ENCODE results near the gene SIRT3.
A peak's percentile ranks its signal among the peaks of the same experiment; 100 is the strongest.

SIRT3 gene

DNA sequence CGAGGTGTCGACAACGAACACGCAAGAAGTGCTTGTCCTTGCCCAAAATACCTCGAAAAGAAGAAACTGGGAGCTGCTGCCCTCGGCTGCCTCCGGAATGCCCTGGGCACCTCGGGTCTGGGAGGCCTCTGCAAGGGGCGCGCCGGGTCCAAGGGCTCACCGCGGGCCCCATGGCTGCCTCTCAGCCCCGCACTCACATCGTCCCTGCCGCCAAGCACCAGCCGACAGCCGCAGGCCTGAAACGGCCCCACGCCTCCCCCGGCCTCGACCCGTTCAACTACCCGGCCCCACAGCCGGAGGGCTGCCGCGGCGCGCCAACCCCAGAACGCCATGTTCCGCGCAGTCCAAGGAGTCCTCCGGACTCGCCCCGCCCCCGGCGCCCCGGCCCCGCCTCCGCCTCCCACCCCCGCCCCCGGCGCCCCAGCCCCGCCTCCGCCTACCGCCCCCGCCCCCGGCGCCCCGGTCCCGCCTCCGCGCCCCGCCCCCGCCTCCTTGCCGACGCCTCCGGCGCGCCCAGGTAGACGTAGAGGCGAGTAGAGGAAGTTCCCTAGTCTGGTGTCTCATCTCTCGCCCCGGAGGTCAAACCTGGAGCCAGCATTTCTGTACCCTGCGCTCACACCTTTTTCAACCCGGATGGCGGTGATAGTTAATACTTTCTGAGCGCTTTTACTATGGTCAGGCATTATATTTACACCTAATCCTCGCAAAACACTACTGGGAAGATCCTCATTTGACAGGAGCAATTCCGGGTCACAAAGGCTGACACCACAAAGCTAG, at the start of gene SIRT3:
SIRT3 (minus strand) TSS at position 346 of the 777 bp plus-strand sequence; CDS start at position 332, 14 bp downstream.
- peak; percentile 87 for DNase-seq

- no peak for DNase-seq
Measured at GRCh38 chr11:285894-286220, 49.7 kb upstream of the SIRT3 start.

- no peak for DNase-seq
Measured at GRCh38 chr11:285021-285893, 49.1 kb upstream of the SIRT3 start.

GRCh38 chr11:284105-285020, 48.2 kb upstream of the SIRT3 start:
- DNase-seq = no peak

GRCh38 chr11:283405-284104, 47.4 kb upstream of the SIRT3 start:
- DNase-seq = no peak

GRCh38 chr11:282630-283360, 46.7 kb upstream of the SIRT3 start:
- DNase-seq = no peak

DNA sequence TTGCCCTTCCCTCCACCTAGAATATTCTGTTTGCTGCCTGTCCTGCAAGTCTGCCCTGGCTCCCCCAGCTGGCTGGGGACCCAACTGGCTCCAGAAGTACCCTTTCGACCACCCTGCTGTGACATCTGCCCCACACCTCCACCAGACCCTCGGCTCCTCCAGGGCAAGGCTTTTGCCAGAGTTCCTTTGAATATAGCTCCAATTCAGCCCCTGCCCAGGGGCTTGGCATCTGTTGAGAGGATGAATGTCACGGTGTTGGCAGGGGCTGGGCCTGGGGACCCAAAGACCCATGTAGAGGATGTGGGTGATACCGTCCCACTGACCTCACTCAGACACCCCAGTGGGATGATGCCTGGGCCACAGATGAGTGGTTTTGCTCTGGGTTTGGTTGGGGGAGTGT, 46.0 kb upstream of the SIRT3 start:
- no peak for DNase-seq

DNA sequence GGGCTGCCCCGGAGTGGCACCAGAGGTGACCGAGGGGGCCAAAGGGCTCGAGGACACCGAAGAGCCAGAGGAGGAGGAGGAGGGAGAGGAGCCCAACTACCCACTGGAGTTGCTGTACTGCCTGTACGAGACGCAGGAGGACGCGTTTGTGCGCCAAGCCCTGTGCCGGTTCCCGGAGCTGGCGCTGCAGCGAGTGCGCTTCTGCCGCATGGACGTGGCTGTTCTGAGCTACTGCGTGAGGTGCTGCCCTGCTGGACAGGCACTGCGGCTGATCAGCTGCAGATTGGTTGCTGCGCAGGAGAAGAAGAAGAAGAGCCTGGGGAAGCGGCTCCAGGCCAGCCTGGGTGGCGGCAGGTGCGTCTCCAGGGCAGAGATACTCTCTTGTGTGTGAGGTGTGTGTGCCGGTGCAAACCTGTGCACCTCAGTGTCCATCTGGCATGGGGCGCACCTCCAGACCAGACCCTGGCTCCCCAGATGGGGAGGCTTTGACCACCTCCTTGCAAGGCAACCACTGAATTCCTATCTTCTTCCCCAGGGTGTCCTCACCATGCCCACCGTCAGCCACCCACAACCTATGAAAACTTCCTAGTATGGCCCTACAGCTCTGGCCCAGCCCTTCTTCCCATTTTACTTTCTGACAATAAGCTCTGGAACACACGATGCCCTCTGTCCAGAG, 45.5 kb upstream of the SIRT3 start:
- DNase-seq = no peak

DNA sequence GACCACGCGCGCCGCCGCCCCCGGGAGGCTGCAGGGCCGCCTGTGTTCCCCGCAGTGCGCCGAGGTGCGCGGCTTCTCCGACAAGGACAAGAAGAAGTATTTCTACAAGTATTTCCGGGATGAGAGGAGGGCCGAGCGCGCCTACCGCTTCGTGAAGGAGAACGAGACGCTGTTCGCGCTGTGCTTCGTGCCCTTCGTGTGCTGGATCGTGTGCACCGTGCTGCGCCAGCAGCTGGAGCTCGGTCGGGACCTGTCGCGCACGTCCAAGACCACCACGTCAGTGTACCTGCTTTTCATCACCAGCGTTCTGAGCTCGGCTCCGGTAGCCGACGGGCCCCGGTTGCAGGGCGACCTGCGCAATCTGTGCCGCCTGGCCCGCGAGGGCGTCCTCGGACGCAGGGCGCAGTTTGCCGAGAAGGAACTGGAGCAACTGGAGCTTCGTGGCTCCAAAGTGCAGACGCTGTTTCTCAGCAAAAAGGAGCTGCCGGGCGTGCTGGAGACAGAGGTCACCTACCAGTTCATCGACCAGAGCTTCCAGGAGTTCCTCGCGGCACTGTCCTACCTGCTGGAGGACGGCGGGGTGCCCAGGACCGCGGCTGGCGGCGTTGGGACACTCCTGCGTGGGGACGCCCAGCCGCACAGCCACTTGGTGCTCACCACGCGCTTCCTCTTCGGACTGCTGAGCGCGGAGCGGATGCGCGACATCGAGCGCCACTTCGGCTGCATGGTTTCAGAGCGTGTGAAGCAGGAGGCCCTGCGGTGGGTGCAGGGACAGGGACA, 44.8 kb upstream of the SIRT3 start:
- DNase-seq = no peak

GRCh38 chr11:279966-280705, 44.0 kb upstream of the SIRT3 start:
- peak; percentile 52 for DNase-seq

DNA sequence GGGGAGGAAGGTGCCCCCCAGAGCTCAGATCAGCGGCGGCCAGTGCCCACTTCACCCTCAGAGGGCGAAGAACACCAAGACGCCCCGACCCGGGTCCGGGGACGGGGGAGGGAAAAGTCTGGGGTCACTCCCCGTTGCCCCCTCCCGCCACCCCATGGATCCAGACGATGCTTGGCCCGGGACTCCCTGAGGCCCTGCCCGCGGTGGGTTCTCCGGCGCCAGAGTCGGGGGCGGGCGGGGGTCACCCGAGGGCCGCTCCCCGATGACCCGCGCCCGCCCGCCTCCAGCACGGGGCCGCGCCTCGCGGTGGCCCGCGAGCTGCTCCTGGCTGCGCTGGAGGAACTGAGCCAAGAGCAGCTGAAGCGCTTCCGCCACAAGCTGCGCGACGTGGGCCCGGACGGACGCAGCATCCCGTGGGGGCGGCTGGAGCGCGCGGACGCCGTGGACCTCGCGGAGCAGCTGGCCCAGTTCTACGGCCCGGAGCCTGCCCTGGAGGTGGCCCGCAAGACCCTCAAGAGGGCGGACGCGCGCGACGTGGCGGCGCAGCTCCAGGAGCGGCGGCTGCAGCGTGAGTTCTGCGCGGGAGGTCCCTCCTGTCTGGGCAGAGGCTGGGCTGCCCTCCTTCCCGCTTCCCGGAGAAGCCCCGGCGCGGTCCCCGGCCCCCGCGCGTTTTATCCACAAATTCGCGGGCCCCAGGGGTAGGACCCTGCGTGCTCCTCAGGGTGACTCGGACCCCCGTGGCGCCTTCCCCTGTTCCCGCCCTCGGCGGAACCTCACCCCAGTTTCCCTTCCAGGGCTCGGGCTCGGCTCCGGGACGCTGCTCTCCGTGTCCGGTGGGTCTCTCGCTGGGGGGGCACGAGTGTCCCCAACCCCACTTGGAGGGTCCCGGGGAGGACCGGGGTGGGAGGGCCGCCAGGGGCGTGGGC, 43.2 kb upstream of the SIRT3 start:
- DNase-seq = no peak

- no peak for DNase-seq
Measured at GRCh38 chr11:278001-278951, 42.1 kb upstream of the SIRT3 start, which contains the start of gene NLRP6. TSS of gene NLRP6 (plus strand) at chr11:278407. CDS start at chr11:278570, 163 bp downstream.

GRCh38 chr11:276219-276618, 40.1 kb upstream of the SIRT3 start:
- no peak for DNase-seq

DNA sequence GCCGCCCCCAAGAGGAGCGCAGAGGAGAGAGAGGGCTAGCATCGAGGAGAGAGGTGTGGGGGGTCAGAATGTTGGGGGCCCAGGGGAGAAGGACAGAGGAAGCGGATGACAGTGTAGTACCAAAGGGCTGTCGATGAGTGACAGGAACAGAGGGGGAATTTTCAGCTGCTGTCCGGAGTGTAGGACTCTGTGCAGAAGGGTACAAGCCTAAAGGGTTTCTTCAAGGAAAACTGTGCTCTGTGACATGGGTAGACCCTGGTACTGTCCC, 36.7 kb upstream of the SIRT3 start:
- no peak for DNase-seq

- no peak for DNase-seq
Measured at GRCh38 chr11:272195-272930, 36.2 kb upstream of the SIRT3 start.

GRCh38 chr11:271319-271715, 35.2 kb upstream of the SIRT3 start:
- no peak for DNase-seq
